SJCRH30 (cell line): ENCODE results near the gene SLC5A2. TPM values are rescaled to one million over a fixed set of nuclear protein-coding genes. Genes with fewer than 3 reads are reported as not detected.
"Not testable (repeated sequence)": the region's sequence is repeated elsewhere in the genome, so short reads cannot be mapped to it uniquely, and the experiment has no call there.

Experiments used
- DNase-seq, 2 experiments: peaks; one replicate each; pipeline ENCODE4 v3.0.0-alpha.2; 2015 to 2020
- H3K27ac ChIP-seq: fragments of 250-450 bp; sonication (Bioruptor Pico); 2 replicates; pipeline ENCODE4 v1.5.1; 2020; ENCODE audit warnings: mild to moderate bottlenecking, moderate library complexity
- H3K27me3 ChIP-seq: fragments of 250-450 bp; sonication (Bioruptor Pico); 2 replicates; pipeline ENCODE4 v1.5.1; 2020; ENCODE audit warnings: mild to moderate bottlenecking, moderate library complexity
- H3K36me3 ChIP-seq: fragments of 250-450 bp; sonication (Bioruptor Pico); 2 replicates; pipeline ENCODE4 v1.5.1; 2020; ENCODE audit warnings: mild to moderate bottlenecking, moderate library complexity
- H3K4me1 ChIP-seq: fragments of 250-450 bp; sonication (Bioruptor Pico); 2 replicates; pipeline ENCODE4 v1.5.1; 2020; ENCODE audit warnings: mild to moderate bottlenecking, moderate library complexity
- H3K4me3 ChIP-seq: fragments of 250-450 bp; sonication (Bioruptor Pico); 2 replicates; pipeline ENCODE4 v1.5.1; 2020; ENCODE audit warnings: mild to moderate bottlenecking, moderate library complexity
- H3K9me3 ChIP-seq: fragments of 250-450 bp; sonication (Bioruptor Pico); replicated peaks from 2 replicates; pipeline ENCODE4 v1.5.1; 2020; ENCODE audit warnings: mild to moderate bottlenecking, moderate library complexity
- total RNA-seq: library from RNA; depleted of rRNA; stranded (reverse); fragments of >200 nt; shearing (Covaris generic); gene quantifications from 2 replicates; pipeline ENCODE4 v1.2.3, GENCODE V29; 2014

Gene SLC5A2
- total RNA-seq, 1 experiment from 2014 or later: 0.04 TPM

GRCh38 chr16:31489616-31490584, 7.0 kb downstream of the SLC5A2 start:
- H3K4me3 ChIP-seq: no peak overlapping the region

GRCh38 chr16:31491778-31492418, 9.0 kb downstream of the SLC5A2 start:
- Histone ChIP-seq H3K36me3 (peaks cover 3% of the 10 kb centered on the region; the same call in 1 of the 2 replicates), H3K27me3 (no peaks in the 10 kb centered on the region), H3K27ac (no peak overlapping the region), H3K9me3 (no peaks in the 10 kb centered on the region), H3K4me1 (no peaks in the 10 kb centered on the region), H3K4me3 (no peak overlapping the region)
- no peak for DNase-seq

More at GRCh38 chr16:31489616-31490584, 7.0 kb downstream of the SLC5A2 start:
- H3K27me3 ChIP-seq: no peaks in the 10 kb centered on the region
- H3K4me1 ChIP-seq: peaks cover 7% of the 10 kb centered on the region; the same call in 1 of the 2 replicates
- H3K27ac ChIP-seq: no peak overlapping the region
- DNase-seq: no peak
- peaks cover 3% of the 10 kb centered on the region; the same call in 1 of the 2 replicates for H3K36me3 ChIP-seq
- H3K9me3 ChIP-seq: no peaks in the 10 kb centered on the region

- Histone ChIP-seq H3K4me1 (no peaks in the 10 kb centered on the region), H3K4me3 (no peak overlapping the region), H3K36me3 (peaks cover 3% of the 10 kb centered on the region; the same call in 1 of the 2 replicates), H3K27ac (no peak overlapping the region), H3K9me3 (no peaks in the 10 kb centered on the region), H3K27me3 (no peaks in the 10 kb centered on the region)
- DNase-seq: no peak
These were observed 10.7 kb downstream of the SLC5A2 start for GRCh38 chr16:31493506-31494125.

- H3K36me3 ChIP-seq: peaks cover 3% of the 10 kb centered on the region; the same call in 1 of the 2 replicates
- H3K4me3 ChIP-seq: no peak overlapping the region
- no peak for DNase-seq
- no peaks in the 10 kb centered on the region for H3K9me3 ChIP-seq
- no peaks in the 10 kb centered on the region for H3K27me3 ChIP-seq
- H3K4me1 ChIP-seq: no peaks in the 10 kb centered on the region
- H3K27ac ChIP-seq: no peak overlapping the region
These were observed 13.7 kb downstream of the SLC5A2 start for GRCh38 chr16:31496670-31497069.

- Histone ChIP-seq H3K27me3 (no peaks in the 10 kb centered on the region), H3K36me3 (peaks cover 1% of the 10 kb centered on the region; the same call in 1 of the 2 replicates), H3K4me1 (no peaks in the 10 kb centered on the region), H3K27ac (no peak overlapping the region), H3K9me3 (no peaks in the 10 kb centered on the region), H3K4me3 (no peak overlapping the region)
- DNase-seq: no peak
These were observed 15.6 kb downstream of the SLC5A2 start for GRCh38 chr16:31498493-31498892.

- H3K27ac ChIP-seq: no peak overlapping the region
- H3K27me3 ChIP-seq: no peaks in the 10 kb centered on the region
- no peaks in the 10 kb centered on the region for H3K9me3 ChIP-seq
- no peaks in the 10 kb centered on the region for H3K36me3 ChIP-seq
- H3K4me3 ChIP-seq: no peak overlapping the region
- H3K4me1 ChIP-seq: no peaks in the 10 kb centered on the region
- DNase-seq: no peak
These were observed 17.0 kb downstream of the SLC5A2 start for GRCh38 chr16:31499928-31500327.

GRCh38 chr16:31501226-31501965, 18.5 kb downstream of the SLC5A2 start:
- Histone ChIP-seq H3K27ac (no peak overlapping the region), H3K4me3 (no peak overlapping the region), H3K36me3 (no peaks in the 10 kb centered on the region; the same call in 1 of the 2 replicates), H3K9me3 (no peaks in the 10 kb centered on the region), H3K27me3 (no peaks in the 10 kb centered on the region), H3K4me1 (no peaks in the 10 kb centered on the region)
- no peak for DNase-seq

GRCh38 chr16:31501966-31502348, 19.0 kb downstream of the SLC5A2 start:
- Histone ChIP-seq H3K27me3 (no peaks in the 10 kb centered on the region), H3K9me3 (no peaks in the 10 kb centered on the region), H3K36me3 (no peaks in the 10 kb centered on the region; the same call in 1 of the 2 replicates), H3K4me1 (no peaks in the 10 kb centered on the region), H3K4me3 (no peak overlapping the region), H3K27ac (no peak overlapping the region)
- no peak for DNase-seq

GRCh38 chr16:31502981-31503380, 20.1 kb downstream of the SLC5A2 start:
- Histone ChIP-seq H3K27me3 (no peaks in the 10 kb centered on the region), H3K4me1 (no peaks in the 10 kb centered on the region), H3K9me3 (no peaks in the 10 kb centered on the region), H3K27ac (no peak overlapping the region), H3K4me3 (no peak overlapping the region), H3K36me3 (peaks cover 1% of the 10 kb centered on the region; the same call in 1 of the 2 replicates)
- no peak for DNase-seq

- not testable (repeated sequence) for H3K27me3 ChIP-seq, H3K9me3 ChIP-seq, DNase-seq, H3K4me3 ChIP-seq, H3K4me1 ChIP-seq, H3K27ac ChIP-seq, H3K36me3 ChIP-seq
These were observed 20.6 kb downstream of the SLC5A2 start for GRCh38 chr16:31503555-31503954.

- DNase-seq: no peak
- H3K36me3 ChIP-seq: peaks cover 3% of the 10 kb centered on the region; the same call in 1 of the 2 replicates
- H3K9me3 ChIP-seq: no peaks in the 10 kb centered on the region
- H3K4me3 ChIP-seq: no peak overlapping the region
- no peaks in the 10 kb centered on the region for H3K27me3 ChIP-seq
- no peaks in the 10 kb centered on the region for H3K4me1 ChIP-seq
- H3K27ac ChIP-seq: no peak overlapping the region
These were observed 21.2 kb downstream of the SLC5A2 start for GRCh38 chr16:31504159-31504558.

GRCh38 chr16:31505483-31505882, 22.6 kb downstream of the SLC5A2 start:
- no peak for DNase-seq
- Histone ChIP-seq H3K4me3 (no peak overlapping the region), H3K27ac (no peak overlapping the region), H3K27me3 (no peaks in the 10 kb centered on the region), H3K36me3 (peaks cover 3% of the 10 kb centered on the region; the same call in 1 of the 2 replicates), H3K4me1 (no peaks in the 10 kb centered on the region), H3K9me3 (no peaks in the 10 kb centered on the region)

GRCh38 chr16:31507617-31507928, 24.6 kb downstream of the SLC5A2 start:
- Histone ChIP-seq H3K27me3 (no peaks in the 10 kb centered on the region), H3K36me3 (peaks cover 3% of the 10 kb centered on the region; the same call in 1 of the 2 replicates), H3K27ac (peak overlapping the region; percentile 96), H3K4me3 (peak overlapping the region; percentile 100), H3K4me1 (no peaks in the 10 kb centered on the region), H3K9me3 (no peaks in the 10 kb centered on the region)
- DNase-seq: no peak

GRCh38 chr16:31507929-31508705, 25.2 kb downstream of the SLC5A2 start, which contains the start of gene RUSF1:
TSS of gene RUSF1 (minus strand) at chr16:31508391. CDS start at chr16:31508373, 18 bp downstream.
- Histone ChIP-seq H3K4me3 (peak within 1 kb of the TSS; percentile 100), H3K9me3 (no peaks in the 10 kb centered on the region), H3K4me1 (no peaks in the 10 kb centered on the region), H3K27ac (peak within 1 kb of the TSS; percentile 96), H3K36me3 (peaks cover 3% of the 10 kb centered on the region; the same call in 1 of the 2 replicates), H3K27me3 (no peaks in the 10 kb centered on the region)
- peak; percentile 89 to 90 for DNase-seq
